DOHH2 (cell line): ENCODE data around the gene PROK1.

ENCODE experiments used
- H3F3A ChIP-seq: fragments of 200-600 bp; sonication (generic), shearing (Covaris generic); 2 replicates; pipeline ENCODE4 v1.6.0; 2016; ENCODE audit warnings: antibody characterized with exemption, mild to moderate bottlenecking; ENCODE audit not compliant: control insufficient read depth, insufficient read depth
- H3K27ac ChIP-seq: fragments of 200-600 bp; sonication (generic); 2 replicates; pipeline ENCODE4 v1.5.1; 2014; ENCODE audit warnings: low read depth, mild to moderate bottlenecking, low read length, moderate library complexity
- H3K27me3 ChIP-seq: fragments of 200-600 bp; sonication (generic); 2 replicates; pipeline ENCODE4 v1.6.1; 2014; ENCODE audit warnings: mild to moderate bottlenecking, low read length, mixed read lengths; ENCODE audit not compliant: control insufficient read depth
- H3K36me3 ChIP-seq: fragments of 200-600 bp; sonication (generic); 2 replicates; pipeline ENCODE4 v1.6.1; 2014; ENCODE audit warnings: mild to moderate bottlenecking, low read length, moderate library complexity, mixed read lengths; ENCODE audit not compliant: control insufficient read depth
- H3K4me1 ChIP-seq: fragments of 200-600 bp; sonication (generic); 2 replicates; pipeline ENCODE4 v1.6.1; 2014; ENCODE audit warnings: mild to moderate bottlenecking, low read length, mixed read lengths; ENCODE audit not compliant: control insufficient read depth
- H3K4me2 ChIP-seq: fragments of 200-600 bp; sonication (generic); 2 replicates; pipeline ENCODE4 v1.6.0; 2014; ENCODE audit warnings: mild to moderate bottlenecking, low read length, moderate library complexity
- H3K4me3 ChIP-seq: fragments of 200-600 bp; sonication (generic); 2 replicates; pipeline ENCODE4 v1.5.1; 2014; ENCODE audit warnings: mild to moderate bottlenecking, low read length, mixed read lengths
- H3K79me2 ChIP-seq: fragments of 200-600 bp; sonication (generic); 2 replicates; pipeline ENCODE4 v1.6.1; 2014; ENCODE audit warnings: mild to moderate bottlenecking, low read length, mixed read lengths; ENCODE audit not compliant: control insufficient read depth
- H3K9me2 ChIP-seq: fragments of 200-600 bp; sonication (generic); replicated peaks from 2 replicates; pipeline ENCODE4 v1.6.1; 2014; ENCODE audit warnings: mild to moderate bottlenecking, low read length, mixed read lengths; ENCODE audit not compliant: control insufficient read depth
- H3K9me3 ChIP-seq: fragments of 200-600 bp; sonication (generic); 2 replicates; pipeline ENCODE4 v1.6.1; 2014; ENCODE audit warnings: antibody characterized with exemption, low read length, mixed read lengths; ENCODE audit not compliant: control insufficient read depth, insufficient read depth
- H4K20me1 ChIP-seq: fragments of 200-600 bp; sonication (generic); 2 replicates; pipeline ENCODE4 v1.6.0; 2014; ENCODE audit warnings: low read depth, mild to moderate bottlenecking, antibody characterized with exemption, low read length, moderate library complexity; ENCODE audit not compliant: control insufficient read depth, insufficient read depth
- CTCF ChIP-seq: fragments of 200-600 bp; sonication (generic); IDR thresholded peaks from one replicate; pipeline ENCODE4 v1.5.1; 2014; ENCODE audit warnings: antibody characterized with exemption, mild to moderate bottlenecking, low read depth, low read length; ENCODE audit not compliant: poor library complexity, severe bottlenecking
- EZH2phosphoT487 ChIP-seq: fragments of 200-600 bp; sonication (generic); IDR thresholded peaks from 2 replicates; pipeline ENCODE4 v1.6.1; 2017; ENCODE audit warnings: borderline replicate concordance, mild to moderate bottlenecking, antibody characterized with exemption, low read length, moderate library complexity, mixed read lengths

Gene PROK1

GRCh38 chr1:110463725-110464124, 12.8 kb downstream of the PROK1 start:
- Histone ChIP-seq H4K20me1 (no peaks in the 10 kb centered on the region), H3K27ac (no peak overlapping the region), H3K9me2 (no peaks in the 10 kb centered on the region), H3K9me3 (no peaks in the 10 kb centered on the region), H3K79me2 (no peaks in the 10 kb centered on the region), H3K4me2 (no peak overlapping the region), H3K4me1 (peaks cover 5% of the 10 kb centered on the region), H3K27me3 (no peaks in the 10 kb centered on the region; the same call in 1 of the 2 replicates), H3F3A (no peaks in the 10 kb centered on the region), H3K4me3 (no peak overlapping the region), H3K36me3 (no peaks in the 10 kb centered on the region)
- TF ChIP-seq CTCF (no peak), EZH2phosphoT487 (no peak)

- Histone ChIP-seq H3K4me1 (peaks cover 3% of the 10 kb centered on the region), H4K20me1 (no peaks in the 10 kb centered on the region), H3K9me2 (no peaks in the 10 kb centered on the region), H3K36me3 (no peaks in the 10 kb centered on the region), H3K27me3 (no peaks in the 10 kb centered on the region; the same call in 1 of the 2 replicates), H3K27ac (no peak overlapping the region), H3K9me3 (no peaks in the 10 kb centered on the region), H3K79me2 (no peaks in the 10 kb centered on the region), H3K4me3 (no peak overlapping the region), H3K4me2 (no peak overlapping the region), H3F3A (no peaks in the 10 kb centered on the region)
- TF ChIP-seq EZH2phosphoT487: no peak
- no peak for TF ChIP-seq CTCF
Measured at GRCh38 chr1:110464340-110464739, 13.4 kb downstream of the PROK1 start.

- Histone ChIP-seq H3K27ac (no peak overlapping the region), H3K9me3 (no peaks in the 10 kb centered on the region), H3K9me2 (no peaks in the 10 kb centered on the region), H3K4me2 (no peak overlapping the region), H3K79me2 (no peaks in the 10 kb centered on the region), H4K20me1 (no peaks in the 10 kb centered on the region), H3K4me1 (no peaks in the 10 kb centered on the region), H3F3A (no peaks in the 10 kb centered on the region), H3K27me3 (no peaks in the 10 kb centered on the region; the same call in 1 of the 2 replicates), H3K4me3 (no peak overlapping the region), H3K36me3 (no peaks in the 10 kb centered on the region)
- no peak for TF ChIP-seq EZH2phosphoT487
- TF ChIP-seq CTCF: no peak
Measured at GRCh38 chr1:110465038-110465813, 14.3 kb downstream of the PROK1 start.
